KMS-11 (cell line): ENCODE data around the gene GPRIN2.
"Not testable (repeated sequence)": the region's sequence is repeated elsewhere in the genome, so short reads cannot be mapped to it uniquely, and the experiment has no call there.

Experiments used
- H2AFZ ChIP-seq: fragments of 200-600 bp; sonication (generic); 2 replicates; pipeline ENCODE4 v1.6.1; 2016; ENCODE audit warnings: antibody characterized with exemption, mixed run types, low read depth
- H3K27ac ChIP-seq: fragments of 200-600 bp; sonication (generic); 2 replicates; pipeline ENCODE4 v1.6.1; 2016; ENCODE audit warnings: mild to moderate bottlenecking, mixed run types
- H3K27me3 ChIP-seq: fragments of 200-600 bp; sonication (generic); 2 replicates; pipeline ENCODE4 v1.6.1; 2017; ENCODE audit warnings: mild to moderate bottlenecking, low read depth, mixed run types, moderate library complexity; ENCODE audit not compliant: insufficient read depth
- H3K36me3 ChIP-seq: fragments of 200-600 bp; sonication (generic); 2 replicates; pipeline ENCODE4 v1.6.1; 2017; ENCODE audit warnings: mild to moderate bottlenecking, mixed run types; ENCODE audit not compliant: insufficient read depth
- H3K4me1 ChIP-seq: fragments of 200-600 bp; sonication (generic); 2 replicates; pipeline ENCODE4 v1.6.1; 2016; ENCODE audit warnings: mild to moderate bottlenecking, low read depth, mixed run types; ENCODE audit not compliant: poor library complexity, severe bottlenecking
- H3K4me2 ChIP-seq: fragments of 200-600 bp; sonication (generic); 2 replicates; pipeline ENCODE4 v1.7.0; 2016; ENCODE audit warnings: mild to moderate bottlenecking, mixed run types
- H3K4me3 ChIP-seq: fragments of 200-600 bp; sonication (generic); IDR thresholded peaks from 2 replicates; pipeline ENCODE4 v1.6.1; 2017; ENCODE audit warnings: low read depth, low read length, mixed read lengths; ENCODE audit not compliant: insufficient read depth
- H3K79me2 ChIP-seq: fragments of 200-600 bp; sonication (generic); 2 replicates; pipeline ENCODE4 v1.6.1; 2016; ENCODE audit warnings: low read depth, mixed run types; ENCODE audit not compliant: insufficient read depth
- H3K9ac ChIP-seq: fragments of 200-600 bp; sonication (generic); 2 replicates; pipeline ENCODE4 v1.6.1; 2016; ENCODE audit warnings: mild to moderate bottlenecking, mixed run types
- H4K20me1 ChIP-seq: fragments of 200-600 bp; sonication (generic); 2 replicates; pipeline ENCODE4 v1.6.1; 2016; ENCODE audit warnings: mild to moderate bottlenecking, mixed run types; ENCODE audit not compliant: insufficient read depth
- CTCF ChIP-seq: fragments of 200-600 bp; sonication (generic); conservative IDR thresholded peaks from 2 replicates; pipeline ENCODE4 v1.6.1; 2017; ENCODE audit warnings: low read depth, mild to moderate bottlenecking, antibody characterized with exemption, low read length, moderate library complexity, mixed read lengths

Gene GPRIN2

GRCh38 chr10:46556515-46557318 lies at the start of gene GPRIN2:
GPRIN2 (minus strand) TSS chr10:46556658; CDS start chr10:46550736, 5,922 bp downstream.
- Histone ChIP-seq H3K4me3 (no peak within 1 kb of the TSS), H3K27me3 (no peaks in the 10 kb centered on the region), H3K9ac (no peak within 1 kb of the TSS), H3K79me2 (no peaks in the 10 kb centered on the region), H3K4me1 (no peaks in the 10 kb centered on the region), H2AFZ (no peak within 1 kb of the TSS), H3K4me2 (no peak within 1 kb of the TSS), H3K27ac (no peak within 1 kb of the TSS), H3K36me3 (no peaks in the 10 kb centered on the region), H4K20me1 (no peaks in the 10 kb centered on the region)
- TF ChIP-seq CTCF, result no peak

GRCh38 chr10:46600516-46600915 lies 44.1 kb upstream of the GPRIN2 start:
- H3K4me2 ChIP-seq, H3K27me3 ChIP-seq, H3K4me3 ChIP-seq: not testable (repeated sequence)

GRCh38 chr10:46597616-46598246 lies 41.3 kb upstream of the GPRIN2 start:
- H3K79me2 ChIP-seq, H3K36me3 ChIP-seq, H3K27me3 ChIP-seq, H3K4me1 ChIP-seq, H3K9ac ChIP-seq, H3K4me2 ChIP-seq, H3K4me3 ChIP-seq, H3K27ac ChIP-seq, H4K20me1 ChIP-seq, H2AFZ ChIP-seq: not testable (repeated sequence)

More at GRCh38 chr10:46600516-46600915, 44.1 kb upstream of the GPRIN2 start:
- not testable (repeated sequence) for H3K4me1 ChIP-seq, H3K79me2 ChIP-seq, H3K9ac ChIP-seq, H4K20me1 ChIP-seq, H3K36me3 ChIP-seq, H3K27ac ChIP-seq, H2AFZ ChIP-seq

- not testable (repeated sequence) for H3K27me3 ChIP-seq, H3K79me2 ChIP-seq, H3K27ac ChIP-seq, H3K36me3 ChIP-seq, H3K4me2 ChIP-seq, H3K4me3 ChIP-seq, H2AFZ ChIP-seq, H4K20me1 ChIP-seq, H3K9ac ChIP-seq, H3K4me1 ChIP-seq
These were observed 40.1 kb upstream of the GPRIN2 start for GRCh38 chr10:46596570-46596969.

- H3K36me3 ChIP-seq, H3K4me3 ChIP-seq, H4K20me1 ChIP-seq, H3K79me2 ChIP-seq, H3K9ac ChIP-seq, H3K27me3 ChIP-seq, H3K27ac ChIP-seq, H2AFZ ChIP-seq, H3K4me2 ChIP-seq, H3K4me1 ChIP-seq: not testable (repeated sequence)
These were observed 38.1 kb upstream of the GPRIN2 start for GRCh38 chr10:46594453-46595063.

GRCh38 chr10:46593307-46593706 lies 36.8 kb upstream of the GPRIN2 start:
- not testable (repeated sequence) for H3K4me1 ChIP-seq, H3K9ac ChIP-seq, H3K79me2 ChIP-seq, H2AFZ ChIP-seq, H4K20me1 ChIP-seq, H3K4me3 ChIP-seq, H3K36me3 ChIP-seq, H3K27me3 ChIP-seq, H3K27ac ChIP-seq, H3K4me2 ChIP-seq

GRCh38 chr10:46591053-46591452 lies 34.6 kb upstream of the GPRIN2 start:
- not testable (repeated sequence) for H3K4me3 ChIP-seq, H3K27me3 ChIP-seq, H3K36me3 ChIP-seq, H3K27ac ChIP-seq, H3K79me2 ChIP-seq, H3K9ac ChIP-seq, H2AFZ ChIP-seq, H3K4me2 ChIP-seq, H3K4me1 ChIP-seq, H4K20me1 ChIP-seq

GRCh38 chr10:46589589-46589988 lies 33.1 kb upstream of the GPRIN2 start:
- not testable (repeated sequence) for H3K79me2 ChIP-seq, H3K4me3 ChIP-seq, H3K27me3 ChIP-seq, H2AFZ ChIP-seq, H4K20me1 ChIP-seq, H3K36me3 ChIP-seq, H3K4me1 ChIP-seq, H3K27ac ChIP-seq, H3K4me2 ChIP-seq, H3K9ac ChIP-seq

GRCh38 chr10:46588221-46588620 lies 31.8 kb upstream of the GPRIN2 start:
- not testable (repeated sequence) for H4K20me1 ChIP-seq, H3K79me2 ChIP-seq, H2AFZ ChIP-seq, H3K36me3 ChIP-seq, H3K4me2 ChIP-seq, H3K9ac ChIP-seq, H3K4me1 ChIP-seq, H3K27me3 ChIP-seq, H3K27ac ChIP-seq, H3K4me3 ChIP-seq
